Measurements from ENCODE around the gene POLR2L.

Gene POLR2L

GRCh38 chr11:863910-864827 is 21.8 kb upstream of the POLR2L start:
- Mint-ChIP-seq H3K4me3 (no peak overlapping the region), H3K4me1 (ENCODE audit: low read depth) (peaks cover 31% of the 10 kb centered on the region), H3K27ac (peak overlapping the region; percentile 32), H3K9me3 (no peaks in the 10 kb centered on the region), H3K27me3 (no peaks in the 10 kb centered on the region), H3K36me3 (ENCODE audit: low read depth) (peaks cover 99% of the 10 kb centered on the region)
- intact Hi-C loops (cut with micrococcal nuclease), result no loop called here

DNA sequence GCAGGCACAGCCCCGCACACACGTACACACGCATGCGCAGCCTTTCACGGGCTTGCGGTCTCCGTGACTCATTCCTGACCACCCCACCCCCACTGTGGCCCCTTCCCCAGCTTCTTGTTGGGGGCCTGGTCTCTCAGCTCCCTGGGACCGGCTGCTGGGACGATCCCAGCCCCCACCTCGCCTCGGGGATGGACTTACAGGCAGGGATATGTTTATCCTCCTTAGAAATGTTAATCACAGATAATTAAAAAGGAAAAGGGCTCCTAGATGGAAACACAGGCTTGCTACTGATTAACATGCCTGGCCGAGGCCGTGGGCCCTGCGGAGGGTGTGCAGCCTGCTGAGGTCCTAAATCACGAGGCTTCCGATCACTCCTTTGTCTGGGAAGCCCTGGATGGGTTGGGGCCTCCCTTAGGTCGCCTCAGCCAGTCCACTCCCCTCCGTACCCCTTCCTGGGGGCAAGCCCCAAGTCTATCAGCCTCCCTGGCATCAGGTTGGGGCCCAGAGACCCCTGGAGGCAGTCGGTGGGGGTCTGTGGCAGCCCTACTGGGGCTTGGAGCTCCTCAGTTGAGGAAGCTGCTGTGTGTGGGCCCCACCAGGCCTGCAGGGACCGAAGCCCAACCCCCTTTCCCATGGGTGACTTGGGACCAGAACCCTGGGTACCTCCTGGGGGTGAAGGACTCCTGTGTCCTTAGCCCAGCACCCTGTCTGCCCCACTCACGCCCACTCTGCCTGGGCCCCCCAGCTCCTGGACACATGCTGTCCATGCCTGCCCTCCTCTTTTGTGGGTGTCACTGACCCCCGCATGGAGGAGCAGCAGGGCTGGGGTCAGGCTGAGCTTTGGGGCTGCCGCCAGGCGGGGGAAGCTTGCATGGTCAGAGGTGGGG is 20.9 kb upstream of the POLR2L start:
- intact Hi-C loops (cut with micrococcal nuclease), result no loop called here
- Mint-ChIP-seq H3K4me1 (ENCODE audit: low read depth) (peaks cover 36% of the 10 kb centered on the region), H3K27ac (no peak overlapping the region), H3K9me3 (no peaks in the 10 kb centered on the region), H3K27me3 (no peaks in the 10 kb centered on the region), H3K4me3 (no peak overlapping the region), H3K36me3 (ENCODE audit: low read depth) (peaks cover 99% of the 10 kb centered on the region)

DNA sequence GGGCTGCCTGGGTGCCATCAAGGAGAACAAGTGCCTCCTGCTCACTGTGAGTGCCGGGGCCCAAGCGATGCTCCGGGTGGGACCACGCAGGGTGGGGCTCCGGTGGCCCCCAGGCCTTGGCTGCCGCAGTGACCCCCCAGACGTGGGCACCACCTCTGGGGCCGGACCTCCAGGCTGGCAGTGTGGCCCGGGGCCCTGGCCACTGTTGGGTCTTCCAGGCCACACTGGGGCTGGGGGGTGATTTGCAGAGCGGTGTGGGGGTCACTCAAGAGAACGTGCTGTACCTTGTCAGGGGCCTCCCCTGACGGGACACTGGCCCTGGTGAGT is 20.3 kb upstream of the POLR2L start:
- H3K27ac Mint-ChIP-seq, result no peak overlapping the region
- peaks cover 39% of the 10 kb centered on the region for H3K4me1 Mint-ChIP-seq (ENCODE audit: low read depth)
- H3K4me3 Mint-ChIP-seq, result no peak overlapping the region
- intact Hi-C loops (cut with micrococcal nuclease), result no loop called here
- H3K9me3 Mint-ChIP-seq, result no peaks in the 10 kb centered on the region
- no peaks in the 10 kb centered on the region for H3K27me3 Mint-ChIP-seq
- peaks cover 99% of the 10 kb centered on the region for H3K36me3 Mint-ChIP-seq (ENCODE audit: low read depth)

DNA sequence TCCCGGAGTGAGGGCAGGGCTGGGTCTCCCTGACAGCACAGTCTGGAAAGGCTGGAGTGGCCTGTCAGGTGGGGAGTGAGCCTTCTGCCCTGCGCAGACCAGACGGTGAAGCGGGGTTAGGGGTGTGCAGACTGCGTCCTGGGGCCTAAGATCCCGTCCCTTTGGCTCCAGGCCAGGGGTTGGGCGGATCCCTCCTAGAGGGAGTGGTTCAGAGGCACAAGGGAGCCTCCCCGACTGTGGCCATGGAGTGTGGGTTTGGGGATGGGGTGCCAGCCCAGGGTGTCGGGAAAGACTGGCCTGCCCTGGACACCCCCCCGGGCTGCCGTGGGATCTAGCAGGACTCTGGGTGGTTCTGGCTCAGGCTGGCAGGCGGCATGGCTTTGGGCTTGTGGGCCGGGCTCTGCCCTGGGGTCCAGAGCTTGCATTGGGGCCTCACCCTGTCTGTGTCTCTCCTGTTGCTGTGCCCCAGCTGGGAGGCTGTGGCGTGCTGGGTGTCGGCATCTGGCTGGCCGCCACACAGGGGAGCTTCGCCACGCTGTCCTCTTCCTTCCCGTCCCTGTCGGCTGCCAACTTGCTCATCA is 19.8 kb upstream of the POLR2L start:
- H3K36me3 Mint-ChIP-seq (ENCODE audit: low read depth), result peaks cover 98% of the 10 kb centered on the region
- intact Hi-C loops (cut with micrococcal nuclease), result no loop called here
- H3K4me3 Mint-ChIP-seq, result no peak overlapping the region
- H3K27ac Mint-ChIP-seq, result no peak overlapping the region
- H3K9me3 Mint-ChIP-seq, result no peaks in the 10 kb centered on the region
- H3K4me1 Mint-ChIP-seq (ENCODE audit: low read depth), result peaks cover 41% of the 10 kb centered on the region
- no peaks in the 10 kb centered on the region for H3K27me3 Mint-ChIP-seq

DNA sequence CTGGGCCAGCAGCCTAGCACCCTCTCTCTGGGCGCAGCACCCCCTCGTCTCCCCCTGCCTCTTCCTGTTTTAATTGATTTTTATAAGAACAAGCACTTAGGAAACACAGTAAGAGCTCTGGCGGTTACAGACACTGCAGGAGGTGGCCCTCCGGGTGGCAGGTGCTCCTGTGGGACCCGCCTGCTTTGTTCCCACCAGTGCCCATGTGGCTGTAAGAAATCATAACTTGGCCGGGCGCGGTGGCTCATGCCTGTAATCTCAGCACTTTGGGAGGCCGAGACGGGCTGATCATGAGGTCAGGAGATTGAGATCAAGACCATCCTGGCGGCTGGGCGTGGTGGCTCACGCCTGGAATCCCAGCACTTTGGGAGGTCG is 18.8 kb upstream of the POLR2L start:
- H3K4me3 Mint-ChIP-seq, result no peak overlapping the region
- H3K9me3 Mint-ChIP-seq, result no peaks in the 10 kb centered on the region
- H3K36me3 Mint-ChIP-seq (ENCODE audit: low read depth), result peaks cover 97% of the 10 kb centered on the region
- peaks cover 45% of the 10 kb centered on the region for H3K4me1 Mint-ChIP-seq (ENCODE audit: low read depth)
- H3K27me3 Mint-ChIP-seq, result no peaks in the 10 kb centered on the region
- intact Hi-C loops (cut with micrococcal nuclease), result no loop called here
- no peak overlapping the region for H3K27ac Mint-ChIP-seq

GRCh38 chr11:860234-861104 is 18.1 kb upstream of the POLR2L start:
- Mint-ChIP-seq H3K4me3 (no peak overlapping the region), H3K27ac (no peak overlapping the region), H3K9me3 (no peaks in the 10 kb centered on the region), H3K36me3 (ENCODE audit: low read depth) (peaks cover 97% of the 10 kb centered on the region), H3K27me3 (no peaks in the 10 kb centered on the region), H3K4me1 (ENCODE audit: low read depth) (peaks cover 39% of the 10 kb centered on the region)
- intact Hi-C loops (cut with micrococcal nuclease), result no loop called here

DNA sequence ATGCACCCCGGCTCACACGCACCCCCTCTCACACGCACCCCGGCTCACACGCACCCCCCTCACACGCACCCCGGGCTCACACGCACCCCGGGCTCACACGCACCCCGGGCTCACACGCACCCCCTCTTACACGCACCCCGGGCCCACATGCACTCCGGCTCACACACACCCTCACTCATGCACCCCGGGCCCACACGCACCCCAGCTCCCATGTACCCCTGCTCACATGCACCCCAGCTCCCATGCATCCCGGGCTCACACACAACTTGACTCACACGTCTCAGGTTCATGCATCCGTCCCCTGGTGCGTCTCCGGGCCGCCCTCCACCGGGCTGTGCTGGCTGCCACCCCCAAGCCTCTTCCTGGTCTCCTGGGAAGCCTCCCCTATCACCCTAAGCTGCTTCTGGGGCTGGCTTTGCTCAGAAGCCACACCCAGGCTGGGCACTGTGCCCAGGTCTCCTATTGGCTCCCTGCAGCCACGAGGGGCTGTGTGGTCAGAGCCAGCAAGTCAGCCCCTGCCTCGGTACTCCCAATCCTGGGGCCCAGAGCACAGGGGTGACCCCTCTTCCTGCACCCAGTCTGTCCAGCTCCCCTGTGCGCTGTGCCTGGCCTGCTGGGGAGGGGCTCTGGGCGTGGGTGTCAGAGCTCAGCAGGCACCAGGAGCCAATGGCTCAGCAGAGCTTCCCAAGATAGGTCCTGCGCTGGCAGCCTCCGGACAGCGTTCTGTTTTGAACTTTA is 17.2 kb upstream of the POLR2L start:
- Mint-ChIP-seq H3K4me1 (ENCODE audit: low read depth) (peaks cover 39% of the 10 kb centered on the region), H3K36me3 (ENCODE audit: low read depth) (peaks cover 97% of the 10 kb centered on the region), H3K27me3 (no peaks in the 10 kb centered on the region), H3K4me3 (no peak overlapping the region), H3K27ac (no peak overlapping the region), H3K9me3 (no peaks in the 10 kb centered on the region)
- intact Hi-C loops (cut with micrococcal nuclease), result loop anchor here (10.0 kb wide), 1 partner anchor 195 kb away; no protein-coding TSS in a partner anchor

GRCh38 chr11:858762-859339 is 16.5 kb upstream of the POLR2L start:
- H3K4me3 Mint-ChIP-seq, result no peak overlapping the region
- peaks cover 97% of the 10 kb centered on the region for H3K36me3 Mint-ChIP-seq (ENCODE audit: low read depth)
- no peaks in the 10 kb centered on the region for H3K9me3 Mint-ChIP-seq
- H3K27me3 Mint-ChIP-seq, result no peaks in the 10 kb centered on the region
- H3K27ac Mint-ChIP-seq, result no peak overlapping the region
- H3K4me1 Mint-ChIP-seq (ENCODE audit: low read depth), result peaks cover 39% of the 10 kb centered on the region
- intact Hi-C loops (cut with micrococcal nuclease), result loop anchor here (10.0 kb wide), 1 partner anchor 196 kb away; no protein-coding TSS in a partner anchor

GRCh38 chr11:858053-858761 is 15.9 kb upstream of the POLR2L start:
- peaks cover 39% of the 10 kb centered on the region for H3K4me1 Mint-ChIP-seq (ENCODE audit: low read depth)
- H3K27me3 Mint-ChIP-seq, result no peaks in the 10 kb centered on the region
- H3K36me3 Mint-ChIP-seq (ENCODE audit: low read depth), result peaks cover 97% of the 10 kb centered on the region
- intact Hi-C loops (cut with micrococcal nuclease), result loop anchor here (10.0 kb wide), 1 partner anchor 197 kb away; no protein-coding TSS in a partner anchor
- no peak overlapping the region for H3K27ac Mint-ChIP-seq
- H3K9me3 Mint-ChIP-seq, result no peaks in the 10 kb centered on the region
- H3K4me3 Mint-ChIP-seq, result no peak overlapping the region

DNA sequence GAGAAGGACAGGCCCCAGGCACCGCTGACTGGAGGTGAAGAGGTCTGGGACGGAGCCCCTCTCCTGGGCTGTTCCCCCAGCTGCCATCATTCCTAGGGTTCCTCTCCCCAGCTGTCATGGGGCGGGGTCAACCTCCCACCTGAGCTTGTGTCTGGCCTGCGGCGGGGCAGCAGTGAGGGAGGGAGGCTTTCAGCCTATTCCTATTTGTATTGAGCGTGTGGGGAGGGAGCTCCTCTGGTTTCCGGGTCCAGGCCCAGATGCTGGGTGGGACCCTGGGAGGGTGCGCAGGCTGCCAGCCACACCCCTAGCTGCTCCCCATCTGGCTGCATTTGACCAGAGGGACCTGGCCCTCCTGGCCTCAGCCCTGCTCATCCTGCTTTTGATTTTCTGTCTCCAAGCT is 14.1 kb upstream of the POLR2L start:
- intact Hi-C loops (cut with micrococcal nuclease), result loop anchor here (10.0 kb wide), 1 partner anchor 198 kb away; no protein-coding TSS in a partner anchor
- Mint-ChIP-seq H3K9me3 (no peaks in the 10 kb centered on the region), H3K36me3 (ENCODE audit: low read depth) (peaks cover 97% of the 10 kb centered on the region), H3K27me3 (no peaks in the 10 kb centered on the region), H3K4me3 (no peak overlapping the region), H3K27ac (no peak overlapping the region), H3K4me1 (ENCODE audit: low read depth) (peaks cover 45% of the 10 kb centered on the region)

- peaks cover 97% of the 10 kb centered on the region for H3K36me3 Mint-ChIP-seq (ENCODE audit: low read depth)
- H3K27ac Mint-ChIP-seq, result no peak overlapping the region
- intact Hi-C loops (cut with micrococcal nuclease), result loop anchor here (10.0 kb wide), 1 partner anchor 199 kb away; no protein-coding TSS in a partner anchor
- peaks cover 41% of the 10 kb centered on the region for H3K4me1 Mint-ChIP-seq (ENCODE audit: low read depth)
- no peaks in the 10 kb centered on the region for H3K9me3 Mint-ChIP-seq
- H3K27me3 Mint-ChIP-seq, result peaks cover 4% of the 10 kb centered on the region
- no peak overlapping the region for H3K4me3 Mint-ChIP-seq
Observed at GRCh38 chr11:855796-856195, 13.5 kb upstream of the POLR2L start.

DNA sequence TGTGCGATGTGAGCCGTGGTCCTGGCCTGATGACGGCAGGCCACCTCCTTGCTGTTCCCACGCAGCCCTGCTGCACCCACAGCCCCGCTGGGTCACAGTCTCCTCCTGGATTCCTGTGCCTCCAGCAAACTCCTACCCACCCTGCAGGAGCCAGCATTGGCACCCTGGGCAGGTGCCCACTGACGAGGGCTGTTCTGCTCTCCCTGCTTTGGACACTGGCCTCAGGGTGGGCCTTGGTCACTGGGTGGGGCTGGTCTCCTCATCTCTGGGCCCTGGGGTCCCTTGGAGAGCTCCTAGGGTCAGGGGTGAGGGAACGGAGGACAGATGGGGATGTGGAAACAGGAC is 13.0 kb upstream of the POLR2L start:
- Mint-ChIP-seq H3K4me3 (no peak overlapping the region), H3K27ac (no peak overlapping the region), H3K36me3 (ENCODE audit: low read depth) (peaks cover 97% of the 10 kb centered on the region), H3K4me1 (ENCODE audit: low read depth) (peaks cover 36% of the 10 kb centered on the region), H3K9me3 (no peaks in the 10 kb centered on the region), H3K27me3 (peaks cover 9% of the 10 kb centered on the region)
- intact Hi-C loops (cut with micrococcal nuclease), result loop anchor here (10.0 kb wide), 1 partner anchor 199 kb away; no protein-coding TSS in a partner anchor

Data from dendritic cell treated with granulocyte-macrophage colony-stimulating factor and Interleukin-4, amounts not matched to agents 40 ng/mL and 50 ng/mL, for 4 days (primary cell).